MM.1S (cell line): Measurements from ENCODE around the gene PLCB1.

ENCODE experiments used
- EZH2phosphoT487 ChIP-seq: fragments of 300-600 bp; sonication (generic); IDR thresholded peaks from 2 replicates; pipeline ENCODE4 v1.6.1; 2018; ENCODE audit warnings: antibody characterized with exemption, low read length
- TF ChIP-seq, protein P1 (sequence below): fragments of 300-600 bp; sonication (generic); IDR thresholded peaks from 2 replicates; pipeline ENCODE4 v1.5.1; 2016; ENCODE audit warnings: antibody characterized with exemption, low read length, mixed read lengths

DNA sequence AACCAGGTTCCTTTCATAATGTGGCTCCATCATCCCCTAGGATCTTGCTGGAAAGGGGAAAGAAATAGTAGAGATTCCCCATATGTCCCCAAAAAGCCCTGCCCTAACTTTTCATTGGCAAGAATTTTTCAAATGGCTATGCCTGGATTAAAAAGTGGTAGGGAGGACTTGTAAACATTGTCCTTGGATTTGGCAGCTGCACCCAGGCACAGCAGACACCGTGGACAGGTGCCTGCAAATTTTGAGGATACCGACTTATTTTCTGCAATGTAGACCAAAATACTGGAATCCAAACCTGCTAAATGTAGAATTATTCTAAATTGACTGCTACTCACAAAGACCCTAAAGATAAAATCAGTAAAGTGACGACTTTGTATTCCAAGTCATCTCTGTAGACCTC lies 733.6 kb downstream of the PLCB1 start:
- TF ChIP-seq, protein P1, sequence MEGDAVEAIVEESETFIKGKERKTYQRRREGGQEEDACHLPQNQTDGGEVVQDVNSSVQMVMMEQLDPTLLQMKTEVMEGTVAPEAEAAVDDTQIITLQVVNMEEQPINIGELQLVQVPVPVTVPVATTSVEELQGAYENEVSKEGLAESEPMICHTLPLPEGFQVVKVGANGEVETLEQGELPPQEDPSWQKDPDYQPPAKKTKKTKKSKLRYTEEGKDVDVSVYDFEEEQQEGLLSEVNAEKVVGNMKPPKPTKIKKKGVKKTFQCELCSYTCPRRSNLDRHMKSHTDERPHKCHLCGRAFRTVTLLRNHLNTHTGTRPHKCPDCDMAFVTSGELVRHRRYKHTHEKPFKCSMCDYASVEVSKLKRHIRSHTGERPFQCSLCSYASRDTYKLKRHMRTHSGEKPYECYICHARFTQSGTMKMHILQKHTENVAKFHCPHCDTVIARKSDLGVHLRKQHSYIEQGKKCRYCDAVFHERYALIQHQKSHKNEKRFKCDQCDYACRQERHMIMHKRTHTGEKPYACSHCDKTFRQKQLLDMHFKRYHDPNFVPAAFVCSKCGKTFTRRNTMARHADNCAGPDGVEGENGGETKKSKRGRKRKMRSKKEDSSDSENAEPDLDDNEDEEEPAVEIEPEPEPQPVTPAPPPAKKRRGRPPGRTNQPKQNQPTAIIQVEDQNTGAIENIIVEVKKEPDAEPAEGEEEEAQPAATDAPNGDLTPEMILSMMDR: no peak
- TF ChIP-seq EZH2phosphoT487: no peak
